PC-3 (cell line): Measurements from ENCODE around the gene VAPA.

Experiments used
- EZH2 ChIP-seq: fragments of 300-600 bp; sonication (generic); IDR thresholded peaks from one replicate; pipeline ENCODE4 v1.6.1; 2017; ENCODE audit warnings: antibody characterized with exemption, mild to moderate bottlenecking, low read length; ENCODE audit not compliant: unreplicated experiment
- EZH2phosphoT487 ChIP-seq: fragments of 300-600 bp; sonication (generic); IDR thresholded peaks from 2 replicates; pipeline ENCODE4 v1.6.1; 2018; ENCODE audit warnings: mild to moderate bottlenecking, antibody characterized with exemption, low read length, borderline replicate concordance
- TF ChIP-seq, protein P1 (sequence below): fragments of 300-600 bp; sonication (generic); conservative IDR thresholded peaks from 2 replicates; pipeline ENCODE4 v1.5.1; 2017; ENCODE audit warnings: antibody characterized with exemption, low read depth, mild to moderate bottlenecking, low read length

DNA sequence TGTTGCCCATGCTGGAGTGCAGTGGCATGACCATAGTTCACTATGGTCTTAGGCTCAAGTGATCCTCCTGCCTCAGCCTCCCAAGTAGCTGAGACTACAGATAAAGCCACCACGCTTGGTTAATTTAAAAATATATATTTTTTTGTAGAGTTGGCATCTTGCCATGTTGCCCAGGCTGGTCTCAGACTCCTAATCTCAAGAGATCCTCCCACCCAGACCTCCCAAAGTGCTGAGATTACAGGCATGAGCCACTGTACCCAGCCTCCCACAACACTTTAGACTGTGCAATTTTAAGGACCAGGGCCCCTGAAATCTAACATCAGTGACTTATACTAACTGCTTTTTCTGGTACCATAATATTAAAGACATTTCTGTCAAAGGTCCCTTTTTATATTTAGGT, 22.9 kb upstream of the VAPA start:
- TF ChIP-seq, protein P1, sequence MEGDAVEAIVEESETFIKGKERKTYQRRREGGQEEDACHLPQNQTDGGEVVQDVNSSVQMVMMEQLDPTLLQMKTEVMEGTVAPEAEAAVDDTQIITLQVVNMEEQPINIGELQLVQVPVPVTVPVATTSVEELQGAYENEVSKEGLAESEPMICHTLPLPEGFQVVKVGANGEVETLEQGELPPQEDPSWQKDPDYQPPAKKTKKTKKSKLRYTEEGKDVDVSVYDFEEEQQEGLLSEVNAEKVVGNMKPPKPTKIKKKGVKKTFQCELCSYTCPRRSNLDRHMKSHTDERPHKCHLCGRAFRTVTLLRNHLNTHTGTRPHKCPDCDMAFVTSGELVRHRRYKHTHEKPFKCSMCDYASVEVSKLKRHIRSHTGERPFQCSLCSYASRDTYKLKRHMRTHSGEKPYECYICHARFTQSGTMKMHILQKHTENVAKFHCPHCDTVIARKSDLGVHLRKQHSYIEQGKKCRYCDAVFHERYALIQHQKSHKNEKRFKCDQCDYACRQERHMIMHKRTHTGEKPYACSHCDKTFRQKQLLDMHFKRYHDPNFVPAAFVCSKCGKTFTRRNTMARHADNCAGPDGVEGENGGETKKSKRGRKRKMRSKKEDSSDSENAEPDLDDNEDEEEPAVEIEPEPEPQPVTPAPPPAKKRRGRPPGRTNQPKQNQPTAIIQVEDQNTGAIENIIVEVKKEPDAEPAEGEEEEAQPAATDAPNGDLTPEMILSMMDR, result no peak
- TF ChIP-seq EZH2phosphoT487 (no peak), EZH2 (no peak)
